Measurements from ENCODE around the gene DGKI. TPM values are rescaled to one million over a fixed set of nuclear protein-coding genes. Genes with fewer than 3 reads are reported as not detected.
A peak's percentile ranks its signal among the peaks of the same experiment; 100 is the strongest.
"Not testable (repeated sequence)": the region's sequence is repeated elsewhere in the genome, so short reads cannot be mapped to it uniquely, and the experiment has no call there.

The DGKI gene
- total RNA-seq, 1 experiment from 2014 or later: not detected

- Histone ChIP-seq H3K79me2 (ENCODE audit: low read length) (no peaks in the 10 kb centered on the region), H3K9ac (ENCODE audit: low read length) (no peak overlapping the region), H3K4me2 (ENCODE audit: low read depth, low read length, poor library complexity, severe bottlenecking) (peak overlapping the region; percentile 21), H3K4me3 (ENCODE audit: low read length) (no peak overlapping the region), H3K9me2 (replicated peaks; ENCODE audit: insufficient read depth, low read length) (no peaks in the 10 kb centered on the region), H3K27ac (ENCODE audit: low read length) (no peak overlapping the region), H4K20me1 (ENCODE audit: insufficient read depth, low read depth, low read length) (no peaks in the 10 kb centered on the region), H2AFZ (ENCODE audit: low read length) (peak overlapping the region; percentile 40; the same call in 1 of the 2 replicates), H3K36me3 (ENCODE audit: insufficient read depth, low read length) (no peaks in the 10 kb centered on the region), H3K4me1 (ENCODE audit: low read length) (peaks cover 23% of the 10 kb centered on the region), H3K9me3 (ENCODE audit: low read length) (no peaks in the 10 kb centered on the region), H3K27me3 (ENCODE audit: low read length) (no peaks in the 10 kb centered on the region)
- no peak for DNase-seq
Observed at GRCh38 chr7:137453356-137453755, 393.4 kb downstream of the DGKI start.

DNA sequence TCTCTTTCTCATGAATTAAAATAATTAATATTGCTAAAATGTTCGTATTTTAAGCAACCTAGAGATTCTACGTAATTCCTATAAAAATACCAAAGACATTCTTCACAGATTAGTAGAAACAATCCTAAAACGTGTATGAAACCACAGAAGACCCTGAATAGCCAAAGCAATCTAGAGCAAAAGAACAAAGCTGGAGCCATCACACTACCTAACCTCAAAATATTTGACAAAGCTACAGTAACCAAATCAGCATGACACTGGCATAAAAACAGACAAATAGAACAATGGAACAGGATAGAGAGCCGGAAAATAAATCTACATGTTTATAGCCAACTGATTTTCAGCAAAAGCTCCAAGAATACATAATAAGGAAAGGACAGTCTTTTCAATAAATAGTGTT is 397.8 kb downstream of the DGKI start:
- Histone ChIP-seq H3K4me1 (ENCODE audit: low read length) (peaks cover 22% of the 10 kb centered on the region), H2AFZ (ENCODE audit: low read length) (no peak overlapping the region), H3K9me2 (replicated peaks; ENCODE audit: insufficient read depth, low read length) (no peaks in the 10 kb centered on the region), H3K4me2 (ENCODE audit: low read depth, low read length, poor library complexity, severe bottlenecking) (no peak overlapping the region), H3K9me3 (ENCODE audit: low read length) (no peaks in the 10 kb centered on the region), H3K27me3 (ENCODE audit: low read length) (peaks cover 2% of the 10 kb centered on the region; the same call in 1 of the 2 replicates), H3K4me3 (ENCODE audit: low read length) (no peak overlapping the region), H3K27ac (ENCODE audit: low read length) (no peak overlapping the region), H3K36me3 (ENCODE audit: insufficient read depth, low read length) (no peaks in the 10 kb centered on the region), H4K20me1 (ENCODE audit: insufficient read depth, low read depth, low read length) (no peaks in the 10 kb centered on the region), H3K9ac (ENCODE audit: low read length) (no peak overlapping the region), H3K79me2 (ENCODE audit: low read length) (no peaks in the 10 kb centered on the region)
- DNase-seq: peak; percentile 10

- H3K4me2 ChIP-seq (ENCODE audit: low read depth, low read length, poor library complexity, severe bottlenecking); H3K27me3 ChIP-seq (ENCODE audit: low read length): not testable (repeated sequence)
Observed at GRCh38 chr7:137448572-137448971, 398.2 kb downstream of the DGKI start.

DNA sequence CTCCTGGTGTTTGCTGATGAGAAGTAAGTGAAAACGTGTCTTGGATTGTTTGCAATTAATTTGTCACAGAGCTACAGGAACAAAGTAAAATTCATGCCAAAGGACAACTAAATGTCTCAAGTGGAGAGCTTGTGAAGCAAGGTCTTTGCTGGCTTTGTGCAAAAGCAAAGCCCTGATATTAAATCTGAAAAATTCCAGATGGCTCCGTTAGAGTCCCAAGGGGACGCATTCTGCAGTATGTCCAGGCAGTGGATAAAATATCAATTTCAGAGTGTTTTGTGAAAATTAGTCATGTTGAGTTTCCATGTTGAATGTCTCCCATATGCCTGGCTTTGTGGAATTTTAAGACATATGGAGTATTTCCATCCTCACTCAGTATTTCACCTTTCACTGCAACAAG is 400.7 kb downstream of the DGKI start:
- Histone ChIP-seq H2AFZ (ENCODE audit: low read length) (no peak overlapping the region), H3K9me2 (replicated peaks; ENCODE audit: insufficient read depth, low read length) (no peaks in the 10 kb centered on the region), H3K36me3 (ENCODE audit: insufficient read depth, low read length) (no peaks in the 10 kb centered on the region), H3K9me3 (ENCODE audit: low read length) (no peaks in the 10 kb centered on the region), H4K20me1 (ENCODE audit: insufficient read depth, low read depth, low read length) (no peaks in the 10 kb centered on the region), H3K4me2 (ENCODE audit: low read depth, low read length, poor library complexity, severe bottlenecking) (no peak overlapping the region), H3K4me3 (ENCODE audit: low read length) (no peak overlapping the region), H3K27ac (ENCODE audit: low read length) (no peak overlapping the region), H3K79me2 (ENCODE audit: low read length) (no peaks in the 10 kb centered on the region), H3K27me3 (ENCODE audit: low read length) (peaks cover 2% of the 10 kb centered on the region; the same call in 1 of the 2 replicates), H3K4me1 (ENCODE audit: low read length) (no peaks in the 10 kb centered on the region; the same call in 1 of the 2 replicates), H3K9ac (ENCODE audit: low read length) (no peak overlapping the region)
- peak; percentile 33 for DNase-seq

More at GRCh38 chr7:137448572-137448971, 398.2 kb downstream of the DGKI start:
- not testable (repeated sequence) for H3K36me3 ChIP-seq (ENCODE audit: insufficient read depth, low read length); H3K9me3 ChIP-seq (ENCODE audit: low read length); H3K9me2 ChIP-seq (replicated peaks; ENCODE audit: insufficient read depth, low read length); H2AFZ ChIP-seq (ENCODE audit: low read length); H4K20me1 ChIP-seq (ENCODE audit: insufficient read depth, low read depth, low read length); H3K27ac ChIP-seq (ENCODE audit: low read length); H3K79me2 ChIP-seq (ENCODE audit: low read length); H3K9ac ChIP-seq (ENCODE audit: low read length); H3K4me3 ChIP-seq (ENCODE audit: low read length)
- peak; percentile 4 for DNase-seq
- H3K4me1 ChIP-seq (ENCODE audit: low read length): peaks cover 17% of the 10 kb centered on the region

DNA sequence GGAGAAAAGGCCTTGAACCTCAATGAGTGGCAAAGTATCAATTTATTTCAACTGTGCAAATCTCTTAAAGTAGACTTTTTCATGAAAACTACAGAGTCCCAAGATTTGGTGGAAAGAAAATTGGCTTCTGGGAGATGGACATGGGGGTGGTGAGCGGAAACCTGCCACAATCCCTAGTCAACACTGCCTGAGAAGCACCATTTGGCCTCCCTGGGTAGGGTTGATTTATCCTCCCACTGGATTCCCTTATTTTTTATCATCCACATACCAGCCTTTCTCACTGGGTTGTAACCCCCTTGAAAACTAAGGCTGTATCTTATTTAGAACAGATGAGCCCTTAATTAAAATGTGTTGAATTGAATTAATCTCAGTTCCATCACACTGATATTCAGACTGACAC is 401.5 kb downstream of the DGKI start:
- H3K9me3 ChIP-seq (ENCODE audit: low read length): no peaks in the 10 kb centered on the region
- peaks cover 2% of the 10 kb centered on the region; the same call in 1 of the 2 replicates for H3K27me3 ChIP-seq (ENCODE audit: low read length)
- no peak overlapping the region for H3K27ac ChIP-seq (ENCODE audit: low read length)

DNA sequence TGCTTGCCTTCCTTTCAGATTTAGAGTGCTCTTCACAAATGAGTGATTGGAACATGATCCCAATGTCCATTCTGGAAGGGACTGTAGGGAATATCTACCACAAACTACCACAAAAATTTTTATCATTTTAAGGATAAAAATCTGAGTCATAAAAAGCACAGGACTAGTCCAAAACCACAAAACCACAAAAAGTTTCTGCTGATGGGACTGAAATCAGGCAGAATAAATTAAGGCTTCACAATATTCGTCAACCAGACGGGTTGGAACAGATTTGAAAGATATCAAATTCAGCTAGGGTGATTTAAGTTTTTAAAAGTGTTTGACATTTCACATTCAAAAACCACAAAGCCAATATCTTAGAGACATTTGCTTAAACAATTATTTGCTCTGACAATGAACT is 403.2 kb downstream of the DGKI start:
- Histone ChIP-seq H3K4me1 (ENCODE audit: low read length) (no peaks in the 10 kb centered on the region; the same call in 1 of the 2 replicates), H3K9me2 (replicated peaks; ENCODE audit: insufficient read depth, low read length) (no peaks in the 10 kb centered on the region), H3K4me3 (ENCODE audit: low read length) (no peak overlapping the region), H3K36me3 (ENCODE audit: insufficient read depth, low read length) (no peaks in the 10 kb centered on the region), H3K4me2 (ENCODE audit: low read depth, low read length, poor library complexity, severe bottlenecking) (no peak overlapping the region), H2AFZ (ENCODE audit: low read length) (no peak overlapping the region), H4K20me1 (ENCODE audit: insufficient read depth, low read depth, low read length) (no peaks in the 10 kb centered on the region), H3K79me2 (ENCODE audit: low read length) (no peaks in the 10 kb centered on the region), H3K27me3 (ENCODE audit: low read length) (peaks cover 2% of the 10 kb centered on the region; the same call in 1 of the 2 replicates), H3K9ac (ENCODE audit: low read length) (no peak overlapping the region), H3K27ac (ENCODE audit: low read length) (no peak overlapping the region), H3K9me3 (ENCODE audit: low read length) (no peaks in the 10 kb centered on the region)
- peak; percentile 35 for DNase-seq

More for the DNA sequence above, 401.5 kb downstream of the DGKI start:
- Histone ChIP-seq H3K4me2 (ENCODE audit: low read depth, low read length, poor library complexity, severe bottlenecking) (no peak overlapping the region), H4K20me1 (ENCODE audit: insufficient read depth, low read depth, low read length) (no peaks in the 10 kb centered on the region), H3K79me2 (ENCODE audit: low read length) (no peaks in the 10 kb centered on the region), H3K4me1 (ENCODE audit: low read length) (no peaks in the 10 kb centered on the region; the same call in 1 of the 2 replicates), H3K4me3 (ENCODE audit: low read length) (no peak overlapping the region), H3K9ac (ENCODE audit: low read length) (no peak overlapping the region), H3K9me2 (replicated peaks; ENCODE audit: insufficient read depth, low read length) (no peaks in the 10 kb centered on the region), H3K36me3 (ENCODE audit: insufficient read depth, low read length) (no peaks in the 10 kb centered on the region), H2AFZ (ENCODE audit: low read length) (no peak overlapping the region)
- DNase-seq: peak; percentile 21

GRCh38 chr7:137441451-137441850 is 405.3 kb downstream of the DGKI start:
- peaks cover 2% of the 10 kb centered on the region; the same call in 1 of the 2 replicates for H3K27me3 ChIP-seq (ENCODE audit: low read length)
- H3K4me1 ChIP-seq (ENCODE audit: low read length): no peaks in the 10 kb centered on the region; the same call in 1 of the 2 replicates
- no peaks in the 10 kb centered on the region for H3K79me2 ChIP-seq (ENCODE audit: low read length)
- no peaks in the 10 kb centered on the region for H3K9me3 ChIP-seq (ENCODE audit: low read length)
- H3K36me3 ChIP-seq (ENCODE audit: insufficient read depth, low read length): no peaks in the 10 kb centered on the region
- no peaks in the 10 kb centered on the region for H4K20me1 ChIP-seq (ENCODE audit: insufficient read depth, low read depth, low read length)
- H3K4me3 ChIP-seq (ENCODE audit: low read length): no peak overlapping the region
- no peak overlapping the region for H3K4me2 ChIP-seq (ENCODE audit: low read depth, low read length, poor library complexity, severe bottlenecking)
- H3K27ac ChIP-seq (ENCODE audit: low read length): no peak overlapping the region
- no peaks in the 10 kb centered on the region for H3K9me2 ChIP-seq (replicated peaks; ENCODE audit: insufficient read depth, low read length)
- no peak overlapping the region for H2AFZ ChIP-seq (ENCODE audit: low read length)
- no peak overlapping the region for H3K9ac ChIP-seq (ENCODE audit: low read length)
- peak; percentile 27 for DNase-seq

GRCh38 chr7:137439829-137440825 is 406.6 kb downstream of the DGKI start:
- Histone ChIP-seq H3K9me3 (ENCODE audit: low read length) (no peaks in the 10 kb centered on the region), H3K79me2 (ENCODE audit: low read length) (no peaks in the 10 kb centered on the region), H3K36me3 (ENCODE audit: insufficient read depth, low read length) (no peaks in the 10 kb centered on the region), H3K4me1 (ENCODE audit: low read length) (no peaks in the 10 kb centered on the region; the same call in 1 of the 2 replicates), H3K4me2 (ENCODE audit: low read depth, low read length, poor library complexity, severe bottlenecking) (no peak overlapping the region), H2AFZ (ENCODE audit: low read length) (no peak overlapping the region), H3K4me3 (ENCODE audit: low read length) (no peak overlapping the region), H4K20me1 (ENCODE audit: insufficient read depth, low read depth, low read length) (no peaks in the 10 kb centered on the region), H3K27ac (ENCODE audit: low read length) (no peak overlapping the region), H3K9me2 (replicated peaks; ENCODE audit: insufficient read depth, low read length) (no peaks in the 10 kb centered on the region), H3K27me3 (ENCODE audit: low read length) (peaks cover 2% of the 10 kb centered on the region; the same call in 1 of the 2 replicates), H3K9ac (ENCODE audit: low read length) (no peak overlapping the region)
- peak; percentile 30 for DNase-seq

Data from Karpas-422 (cell line).